ENCODE data around the gene COL25A1. TPM values are rescaled to one million over a fixed set of nuclear protein-coding genes. Genes with fewer than 3 reads are reported as not detected.

The COL25A1 gene
- total RNA-seq, 1 experiment from 2014 or later = 4.2 TPM

DNA sequence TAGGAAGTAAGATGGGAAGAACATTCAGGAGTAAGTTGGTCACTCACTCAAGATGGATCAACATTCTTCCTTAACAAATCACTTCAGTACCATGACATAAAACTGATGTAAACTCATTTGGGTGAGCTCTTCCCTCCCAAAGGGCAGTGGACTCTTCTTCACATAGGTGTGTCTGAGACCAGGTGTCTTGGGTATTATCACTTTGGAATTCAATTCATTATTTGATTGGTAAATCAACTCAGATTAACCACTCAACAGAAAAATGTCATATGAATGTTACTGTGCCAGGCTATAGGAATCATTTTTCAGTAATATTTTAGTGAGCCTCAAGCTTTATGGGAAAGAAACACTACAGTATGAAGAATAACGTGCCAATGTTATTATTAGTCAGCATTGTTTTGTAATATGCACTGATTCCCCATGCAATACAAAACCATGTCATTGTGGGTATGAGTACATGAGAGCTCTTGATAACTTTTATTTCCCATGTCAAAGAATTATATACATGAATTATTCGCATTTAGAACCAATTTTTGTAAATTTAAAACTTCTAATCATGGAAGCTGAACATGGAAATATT is 481.0 kb downstream of the COL25A1 start:
- no peak overlapping the region for H3K27ac Mint-ChIP-seq

More for the DNA sequence above, 481.0 kb downstream of the COL25A1 start:
- no peaks in the 10 kb centered on the region for H3K4me1 Mint-ChIP-seq
- Histone ChIP-seq H4K91ac (ENCODE audit: insufficient read length, low read depth, low read length) (no peak overlapping the region), H4K20me1 (ENCODE audit: control insufficient read depth, insufficient read depth, insufficient read length) (no peaks in the 10 kb centered on the region), H3K56ac (ENCODE audit: insufficient read length, low read depth, low read length) (no peak overlapping the region), H4K8ac (replicated peaks; ENCODE audit: insufficient read length, low read depth, low read length) (no peak overlapping the region), H3K4me2 (ENCODE audit: insufficient read depth, insufficient read length, low read length) (no peak overlapping the region), H4K5ac (ENCODE audit: insufficient read length, low read depth, low read length) (no peak overlapping the region), H3K79me2 (ENCODE audit: insufficient read depth, low read length) (no peaks in the 10 kb centered on the region), H3T11ph (ENCODE audit: low read length) (no peak overlapping the region), H3K27ac (ENCODE audit: insufficient read length, low read depth, low read length) (no peak overlapping the region), H2BK120ac (ENCODE audit: low read depth, low read length, poor library complexity, severe bottlenecking) (no peak overlapping the region), H3K23ac (ENCODE audit: insufficient read length, low read depth, low read length) (no peak overlapping the region), H3K14ac (ENCODE audit: insufficient read depth, low read length) (no peak overlapping the region), H3K23me2 (ENCODE audit: insufficient read length, low read depth, low read length, poor library complexity, severe bottlenecking) (no peaks in the 10 kb centered on the region), H3K9ac (ENCODE audit: extremely low read depth, insufficient read length, low read length) (no peak overlapping the region), H2BK5ac (ENCODE audit: insufficient read length, low read length) (no peak overlapping the region), H2BK12ac (ENCODE audit: insufficient read length, low read depth, low read length) (no peak overlapping the region), H3K18ac (ENCODE audit: insufficient read length, low read depth, low read length) (no peak overlapping the region), H3K9me3 (ENCODE audit: control insufficient read depth, low read depth, low read length) (no peaks in the 10 kb centered on the region), H2AFZ (ENCODE audit: low read length) (no peak overlapping the region), H2AK5ac (ENCODE audit: insufficient read length, low read length) (no peak overlapping the region), H3K4me1 (ENCODE audit: insufficient read depth, low read length) (no peaks in the 10 kb centered on the region), H3K79me1 (ENCODE audit: insufficient read depth, low read depth, low read length, poor library complexity, severe bottlenecking) (no peaks in the 10 kb centered on the region), H2BK20ac (ENCODE audit: low read depth, low read length, poor library complexity, severe bottlenecking) (no peak overlapping the region), H3K27me3 (ENCODE audit: insufficient read depth, low read length) (no peaks in the 10 kb centered on the region), H3K4ac (ENCODE audit: low read depth, low read length) (no peak overlapping the region), H2BK15ac (ENCODE audit: low read depth, low read length) (no peak overlapping the region)
- no peaks in the 10 kb centered on the region for H3K27me3 Mint-ChIP-seq (ENCODE audit: low read depth)
- H3K36me3 Mint-ChIP-seq (ENCODE audit: insufficient read depth in 1 of 3, low read depth in 3 of 3) = no peaks in the 10 kb centered on the region
- WGBS (ENCODE audit: extremely low coverage, insufficient read length, low lambda C conversion rate) = no CpG with 5 or more reads among the region's 2 CpGs
- TF ChIP-seq, protein P1, sequence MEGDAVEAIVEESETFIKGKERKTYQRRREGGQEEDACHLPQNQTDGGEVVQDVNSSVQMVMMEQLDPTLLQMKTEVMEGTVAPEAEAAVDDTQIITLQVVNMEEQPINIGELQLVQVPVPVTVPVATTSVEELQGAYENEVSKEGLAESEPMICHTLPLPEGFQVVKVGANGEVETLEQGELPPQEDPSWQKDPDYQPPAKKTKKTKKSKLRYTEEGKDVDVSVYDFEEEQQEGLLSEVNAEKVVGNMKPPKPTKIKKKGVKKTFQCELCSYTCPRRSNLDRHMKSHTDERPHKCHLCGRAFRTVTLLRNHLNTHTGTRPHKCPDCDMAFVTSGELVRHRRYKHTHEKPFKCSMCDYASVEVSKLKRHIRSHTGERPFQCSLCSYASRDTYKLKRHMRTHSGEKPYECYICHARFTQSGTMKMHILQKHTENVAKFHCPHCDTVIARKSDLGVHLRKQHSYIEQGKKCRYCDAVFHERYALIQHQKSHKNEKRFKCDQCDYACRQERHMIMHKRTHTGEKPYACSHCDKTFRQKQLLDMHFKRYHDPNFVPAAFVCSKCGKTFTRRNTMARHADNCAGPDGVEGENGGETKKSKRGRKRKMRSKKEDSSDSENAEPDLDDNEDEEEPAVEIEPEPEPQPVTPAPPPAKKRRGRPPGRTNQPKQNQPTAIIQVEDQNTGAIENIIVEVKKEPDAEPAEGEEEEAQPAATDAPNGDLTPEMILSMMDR (conservative IDR thresholded peaks at IDR 0.05) = no peak
- no peaks in the 10 kb centered on the region for H3K9me3 Mint-ChIP-seq
- H3K4me3 Mint-ChIP-seq = no peak overlapping the region
- DNase-seq = no peak
